Spleen (tissue), 11 donors: ENCODE measurements around the gene JKAMP. TPM values are rescaled to one million over a fixed set of nuclear protein-coding genes. Genes with fewer than 3 reads are reported as not detected.

Source experiments
- DNase-seq: peaks from one replicate; pipeline ENCODE4 v3.0.0-alpha.2; 2020
- H3K27ac ChIP-seq, 8 donors: fragments of 200-600 bp; sonication (generic) in 7 of 8; 1 replicate in 4 of 8; 2 replicates in 4 of 8; pipeline versions ENCODE4 v1.5.0 to v1.8.0; 2016 to 2021; ENCODE audit warnings: inconsistent platforms in 4 of 8, mild to moderate bottlenecking in 4 of 8, moderate library complexity in 1 of 8
- H3K27me3 ChIP-seq, 7 donors: fragments of 200-600 bp; sonication (generic) in 6 of 7; replicated peaks in 1 of 7; 1 replicate in 4 of 7; 2 replicates in 3 of 7; pipeline versions ENCODE4 v1.5.0 to v1.8.0; 2016 to 2021; ENCODE audit warnings: inconsistent platforms in 3 of 7, mild to moderate bottlenecking in 1 of 7
- H3K36me3 ChIP-seq, 6 donors: fragments of 200-600 bp; sonication (generic) in 5 of 6; 1 replicate in 4 of 6; 2 replicates in 2 of 6; pipeline versions ENCODE4 v1.5.0 to v1.8.0; 2016 to 2021; ENCODE audit warnings: inconsistent platforms in 2 of 6
- H3K4me1 ChIP-seq, 6 donors: fragments of 200-600 bp; sonication (generic) in 5 of 6; 1 replicate in 3 of 6; 2 replicates in 3 of 6; pipeline versions ENCODE4 v1.5.0 to v1.8.0; 2016 to 2021; ENCODE audit warnings: inconsistent platforms in 3 of 6
- H3K4me3 ChIP-seq, 8 donors: fragments of 200-600 bp; sonication (generic) in 7 of 8; 1 replicate in 4 of 8; 2 replicates in 4 of 8; pipeline versions ENCODE4 v1.5.0 to v1.8.0; 2016 to 2021; ENCODE audit warnings: inconsistent platforms in 4 of 8, mild to moderate bottlenecking in 4 of 8, moderate library complexity in 2 of 8
- H3K9me3 ChIP-seq, 8 donors: fragments of 200-600 bp; sonication (generic) in 7 of 8; 1 replicate in 4 of 8; 2 replicates in 4 of 8; pipeline versions ENCODE4 v1.5.0 to v1.8.0; 2016 to 2021; ENCODE audit warnings: inconsistent platforms in 4 of 8
- CTCF ChIP-seq, 11 experiments: fragments of 200-600 bp in 7 of 11; fragments of 450-650 bp in 4 of 11; sonication (generic) in 4 of 11; IDR thresholded peaks in 8 of 11; conservative IDR thresholded peaks in 3 of 11; 1 replicate in 7 of 11; 2 replicates in 4 of 11; pipeline versions ENCODE4 v1.4.0 to v1.8.0; 2016 to 2021; ENCODE audit warnings: antibody characterized with exemption in 11 of 11, inconsistent platforms in 4 of 11, mild to moderate bottlenecking in 1 of 11
- POLR2A ChIP-seq, 3 donors: fragments of 450-650 bp; IDR thresholded peaks; one replicate each; pipeline ENCODE4 v1.5.1; 2017; ENCODE audit warnings: antibody characterized with exemption in 3 of 3, mild to moderate bottlenecking in 1 of 3
- POLR2AphosphoS5 ChIP-seq, 3 donors: sonication (generic); formaldehyde crosslinking; IDR thresholded peaks; one replicate each; pipeline ENCODE4 v1.5.1; 2017; ENCODE audit warnings: antibody characterized with exemption in 3 of 3
- WGBS, 5 donors: extraction: QIAGEN DNeasy Blood & Tissue Kit in 3 of 5; methylation state at CpG; one replicate each; pipeline versions ENCODE4 v1.1.5 to v1.1.7; 2013 to 2018; 5-methylcytosine and 5-hydroxymethylcytosine counted together
- intact Hi-C: fragments of 100-400 bp; cut with DNase I; formaldehyde crosslinking; loops from one replicate; pipeline ENCODE4 v1.15.0; 2023; ENCODE audit warnings: low total_unique reads
- polyA plus RNA-seq, 3 donors: library from polyadenylated mRNA; stranded (reverse); fragments of 200-250 nt; gene quantifications; one replicate each; pipeline ENCODE4 v1.2.1, GENCODE V29; 2013
- total RNA-seq, 7 donors: library from RNA; depleted of rRNA in 3 of 7; stranded (reverse); fragments of >200 nt in 3 of 7; fragmentation: NEBNext Ultra II Directional in 4 of 7; extraction: Animal tissue kit (Norgen Biotek cat#: 25700) in 4 of 7; gene quantifications; one replicate each; pipeline versions ENCODE4 v1.1.0 to v1.2.1, GENCODE V29; 2016 to 2021
- donor health status: healthy with polysubstance abuse.
- donor health status: DM: no; HTN: no; CAD: no; lungs with moderate emphysema.
- donor health status: DM: no; HTN: no; CAD: no.
- donor health status: Bipolar disorder and iron deficiency.
- donor health status: healthy.
- donor health status: DM: no; HTN: no; CAD: no.
- donor health status: DM: yes; HTN: yes; CAD: no.

Gene JKAMP
- total and polyA plus RNA-seq, 10 donors = 18.9 to 92.2 (median 36.5) TPM

- H3K9me3 ChIP-seq = no peaks in the 10 kb centered on the region
- no peak for TF ChIP-seq POLR2A (IDR thresholded peaks at IDR 0.05)
- TF ChIP-seq CTCF (IDR thresholded peaks at IDR 0.05 in 8 of 11, conservative IDR thresholded peaks at IDR 0.05 in 3 of 11) = peak in 4 of 11 experiments; percentile 35 to 39 (median 38)
- TF ChIP-seq POLR2AphosphoS5 (IDR thresholded peaks at IDR 0.05) = no peak
- no peak for DNase-seq
- intact Hi-C loops = no loop called here
- no peak overlapping the region for H3K27ac ChIP-seq
- H3K4me1 ChIP-seq = no peaks in the 10 kb centered on the region
- no peaks in the 10 kb centered on the region for H3K36me3 ChIP-seq
- H3K27me3 ChIP-seq = peaks cover 0 to 4% (median 0%) of the 10 kb centered on the region in 7 donors
- 79 to 88% (median 84%) methylated on average over 4 of the region's 4 CpGs for WGBS, 5 donors
- no peak overlapping the region for H3K4me3 ChIP-seq
These were observed 27.7 kb downstream of the JKAMP start for GRCh38 chr14:59511916-59512575.

- no peak for DNase-seq
- Histone ChIP-seq H3K9me3 (no peaks in the 10 kb centered on the region), H3K27ac (no peak overlapping the region), H3K4me3 (no peak overlapping the region), H3K36me3 (no peaks in the 10 kb centered on the region), H3K27me3 (no peaks in the 10 kb centered on the region), H3K4me1 (no peaks in the 10 kb centered on the region)
- intact Hi-C loops = no loop called here
- 83 to 93% (median 91%) methylated on average over 3 of the region's 3 CpGs for WGBS, 5 donors
- TF ChIP-seq POLR2AphosphoS5 (IDR thresholded peaks at IDR 0.05) = no peak
- TF ChIP-seq POLR2A (IDR thresholded peaks at IDR 0.05) = no peak
- no peak for TF ChIP-seq CTCF (IDR thresholded peaks at IDR 0.05 in 8 of 11, conservative IDR thresholded peaks at IDR 0.05 in 3 of 11)
These were observed 35.9 kb downstream of the JKAMP start for GRCh38 chr14:59520224-59520623.

DNA sequence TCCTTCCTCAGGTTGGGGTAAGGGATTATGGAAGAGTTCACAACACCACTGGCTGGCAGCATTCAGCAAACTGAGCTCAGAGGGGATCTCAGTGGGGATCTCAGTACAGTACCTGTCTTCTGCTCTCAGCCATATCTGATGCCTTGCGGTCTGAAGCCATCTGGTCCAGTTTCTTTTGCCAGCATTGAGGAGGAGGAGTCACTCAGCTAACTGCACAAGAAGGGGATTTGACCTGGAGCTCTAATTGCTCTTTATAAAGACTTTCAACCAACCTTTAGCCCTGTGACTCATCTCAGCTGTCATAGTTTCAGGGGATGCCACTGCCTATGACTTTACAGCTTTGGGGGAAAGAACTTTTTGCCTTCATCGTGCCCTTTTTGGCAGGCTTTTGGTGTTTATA is 44.9 kb downstream of the JKAMP start:
- H3K36me3 ChIP-seq = no peaks in the 10 kb centered on the region
- TF ChIP-seq POLR2A (IDR thresholded peaks at IDR 0.05) (no peak), CTCF (IDR thresholded peaks at IDR 0.05 in 8 of 11, conservative IDR thresholded peaks at IDR 0.05 in 3 of 11) (no peak), POLR2AphosphoS5 (IDR thresholded peaks at IDR 0.05) (no peak)
- no peak overlapping the region for H3K4me3 ChIP-seq
- H3K4me1 ChIP-seq = no peaks in the 10 kb centered on the region
- H3K27me3 ChIP-seq = peaks cover 0 to 6% (median 0%) of the 10 kb centered on the region in 7 donors
- intact Hi-C loops = no loop called here
- no peak for DNase-seq
- H3K9me3 ChIP-seq = peaks cover 0 to 18% (median 15%) of the 10 kb centered on the region in 8 donors
- 80 to 90% (median 87%) methylated on average over 2 of the region's 2 CpGs for WGBS, 5 donors
- H3K27ac ChIP-seq = no peak overlapping the region

DNA sequence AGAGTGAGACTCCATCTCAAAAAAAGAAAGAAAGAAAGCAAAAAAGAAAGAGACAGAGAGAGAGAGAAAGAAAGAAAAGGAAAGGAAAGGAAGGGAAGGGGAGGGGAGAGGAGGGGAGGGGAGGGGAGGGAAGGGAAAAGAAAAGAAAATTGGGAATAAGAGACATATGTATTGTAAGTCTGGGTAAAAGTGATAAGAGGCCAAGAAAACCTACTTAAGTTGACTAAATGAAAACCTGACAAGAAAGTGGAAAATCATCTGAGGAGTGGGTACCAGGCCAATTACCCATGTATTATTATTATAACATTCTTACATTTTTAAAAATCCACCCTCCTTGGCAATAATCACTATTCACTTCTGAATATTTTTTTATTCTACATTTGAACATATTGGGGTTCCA is 46.0 kb downstream of the JKAMP start:
- Histone ChIP-seq H3K27ac (no peak overlapping the region), H3K36me3 (no peaks in the 10 kb centered on the region), H3K9me3 (peaks cover 0 to 18% (median 15%) of the 10 kb centered on the region in 8 donors), H3K4me1 (no peaks in the 10 kb centered on the region), H3K27me3 (peaks cover 0 to 6% (median 0%) of the 10 kb centered on the region in 7 donors), H3K4me3 (no peak overlapping the region)
- intact Hi-C loops = no loop called here
- TF ChIP-seq CTCF (IDR thresholded peaks at IDR 0.05 in 8 of 11, conservative IDR thresholded peaks at IDR 0.05 in 3 of 11) (no peak), POLR2A (IDR thresholded peaks at IDR 0.05) (no peak)
- no peak for DNase-seq
